ENCODE measurements around the gene ITPRID1. TPM values are rescaled to one million over a fixed set of nuclear protein-coding genes. Genes with fewer than 3 reads are reported as not detected.

The ITPRID1 gene
- total RNA-seq, 4 donors from 2014 or later = not detected

GRCh38 chr7:31688996-31689395, 175.1 kb downstream of the ITPRID1 start:
- WGBS, 2 donors = 34 to 37% methylated on average over 2 of the region's 2 CpGs
- no peaks in the 10 kb centered on the region for H3K9me3 ChIP-seq
- no peaks in the 10 kb centered on the region for H3K36me3 ChIP-seq
- TF ChIP-seq POLR2A (IDR thresholded peaks at IDR 0.05) = no peak
- no peak for TF ChIP-seq CTCF (IDR thresholded peaks at IDR 0.05)
- no peak overlapping the region for H3K27ac ChIP-seq
- H3K27me3 ChIP-seq = no peaks in the 10 kb centered on the region
- intact Hi-C loops (cut with DNase I) = no loop called here
- H3K4me1 ChIP-seq = no peaks in the 10 kb centered on the region
- H3K4me3 ChIP-seq (replicated peaks in 1 of 3) = no peak overlapping the region
- DNase-seq = no peak

GRCh38 chr7:31690935-31691334, 177.0 kb downstream of the ITPRID1 start:
- DNase-seq = no peak
- Histone ChIP-seq H3K9me3 (no peaks in the 10 kb centered on the region), H3K27ac (no peak overlapping the region), H3K4me3 (replicated peaks in 1 of 3) (no peak overlapping the region), H3K27me3 (no peaks in the 10 kb centered on the region), H3K4me1 (no peaks in the 10 kb centered on the region), H3K36me3 (no peaks in the 10 kb centered on the region)
- 30 to 34% methylated on average over 2 of the region's 2 CpGs for WGBS, 2 donors
- TF ChIP-seq CTCF (IDR thresholded peaks at IDR 0.05) (no peak), POLR2A (IDR thresholded peaks at IDR 0.05) (no peak)
- intact Hi-C loops (cut with DNase I) = no loop called here

GRCh38 chr7:31692451-31692850, 178.6 kb downstream of the ITPRID1 start:
- no peaks in the 10 kb centered on the region for H3K4me1 ChIP-seq
- intact Hi-C loops (cut with DNase I) = no loop called here
- WGBS, 2 donors = 27 to 31% methylated on average over 5 of the region's 5 CpGs
- no peak for DNase-seq
- no peak for TF ChIP-seq CTCF (IDR thresholded peaks at IDR 0.05)
- TF ChIP-seq POLR2A (IDR thresholded peaks at IDR 0.05) = no peak
- no peak overlapping the region for H3K4me3 ChIP-seq (replicated peaks in 1 of 3)
- no peak overlapping the region for H3K27ac ChIP-seq
- H3K9me3 ChIP-seq = no peaks in the 10 kb centered on the region
- H3K27me3 ChIP-seq = no peaks in the 10 kb centered on the region
- no peaks in the 10 kb centered on the region for H3K36me3 ChIP-seq

GRCh38 chr7:31692871-31693270, 179.0 kb downstream of the ITPRID1 start:
- 42 to 64% methylated on average over 2 of the region's 2 CpGs for WGBS, 2 donors
- no peaks in the 10 kb centered on the region for H3K27me3 ChIP-seq
- no peaks in the 10 kb centered on the region for H3K36me3 ChIP-seq
- no peak overlapping the region for H3K27ac ChIP-seq
- H3K9me3 ChIP-seq = no peaks in the 10 kb centered on the region
- no peak overlapping the region for H3K4me3 ChIP-seq (replicated peaks in 1 of 3)
- TF ChIP-seq POLR2A (IDR thresholded peaks at IDR 0.05) (no peak), CTCF (IDR thresholded peaks at IDR 0.05) (no peak)
- intact Hi-C loops (cut with DNase I) = no loop called here
- no peak for DNase-seq
- H3K4me1 ChIP-seq = no peaks in the 10 kb centered on the region

- Histone ChIP-seq H3K4me3 (replicated peaks in 1 of 3) (no peak overlapping the region), H3K9me3 (no peaks in the 10 kb centered on the region), H3K36me3 (no peaks in the 10 kb centered on the region), H3K27me3 (no peaks in the 10 kb centered on the region), H3K27ac (no peak overlapping the region), H3K4me1 (no peaks in the 10 kb centered on the region)
- intact Hi-C loops (cut with DNase I) = no loop called here
- TF ChIP-seq CTCF (IDR thresholded peaks at IDR 0.05) = no peak
- TF ChIP-seq POLR2A (IDR thresholded peaks at IDR 0.05) = no peak
- 62 to 78% methylated on average over 6 of the region's 6 CpGs for WGBS, 2 donors
- no peak for DNase-seq
Measured at GRCh38 chr7:31695859-31696614, 182.1 kb downstream of the ITPRID1 start.

Measured in thyroid gland (tissue), 4 donors.